ENCODE results near the gene PLEKHG4. TPM values are rescaled to one million over a fixed set of nuclear protein-coding genes. Genes with fewer than 3 reads are reported as not detected.

PLEKHG4 gene
- total RNA-seq, 1 experiment from 2014 or later, result 32.7 TPM

DNA sequence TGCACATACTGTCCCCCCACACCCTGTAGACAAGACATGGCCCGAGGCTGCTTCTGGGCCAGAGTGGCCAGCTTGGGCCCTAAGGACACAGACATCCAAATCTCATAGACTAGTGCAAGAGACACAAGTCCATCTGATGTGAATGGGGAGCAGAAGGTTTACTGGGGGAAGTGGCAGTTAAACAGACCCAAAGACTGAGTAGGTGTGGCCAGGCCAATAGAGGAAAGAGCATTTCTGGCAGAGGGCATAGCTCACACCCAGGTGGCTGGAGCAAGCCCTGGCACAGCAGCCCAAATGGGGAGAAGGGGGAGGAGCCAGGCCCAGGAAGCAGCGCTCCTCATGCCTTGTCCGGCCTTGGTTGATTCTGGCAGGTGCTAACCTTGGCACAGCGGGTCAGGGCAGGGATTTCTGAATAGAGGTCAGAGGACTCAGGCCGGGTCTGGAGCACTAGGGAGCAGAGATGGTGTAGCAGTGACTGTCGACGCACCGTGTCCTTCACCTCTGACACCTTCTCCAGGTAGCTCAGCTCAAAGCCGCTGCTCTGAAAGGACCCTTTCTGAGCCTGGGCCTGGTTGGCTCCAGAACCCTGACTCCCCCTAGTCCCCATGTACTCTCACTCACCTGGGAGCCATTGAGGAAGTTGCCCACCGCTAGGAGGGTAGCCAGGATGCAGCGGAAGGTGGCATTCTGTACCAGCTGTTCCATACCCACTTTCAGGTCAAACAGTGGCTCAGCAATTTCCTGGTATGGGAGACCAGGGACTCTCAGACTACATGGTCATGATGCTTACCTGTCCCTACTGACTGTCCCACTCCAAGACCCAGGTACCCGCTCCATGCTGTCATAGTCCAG is 48.3 kb upstream of the PLEKHG4 start:
- Mint-ChIP-seq H3K27ac (ENCODE audit: low read depth, unreplicated experiment) (no peak overlapping the region), H3K4me1 (ENCODE audit: insufficient read depth, unreplicated experiment) (peaks cover 17% of the 10 kb centered on the region), H3K36me3 (ENCODE audit: insufficient read depth, unreplicated experiment) (peaks cover 65% of the 10 kb centered on the region), H3K9me3 (ENCODE audit: unreplicated experiment) (no peaks in the 10 kb centered on the region), H3K27me3 (ENCODE audit: insufficient read depth, unreplicated experiment) (no peaks in the 10 kb centered on the region), H3K4me3 (ENCODE audit: unreplicated experiment) (no peak overlapping the region)
- CTCF ChIA-PET, result interaction anchor here (0.6 kb wide), 1 partner anchor 1054 kb away, joined by 3 read pairs; no protein-coding TSS in a partner anchor
- POLR2A ChIA-PET, result no interaction called here
- DNase-seq (ENCODE audit: unreplicated experiment), result no peak
- TF ChIP-seq CTCF (IDR thresholded peaks at IDR 0.05; ENCODE audit: unreplicated experiment), result no peak
- BruUV-seq (replicated peaks), result no TSS peak
- intact Hi-C loops (cut with micrococcal nuclease), result no loop called here

GRCh38 chr16:67233596-67233995 is 45.7 kb upstream of the PLEKHG4 start:
- peaks cover 10% of the 10 kb centered on the region for H3K4me1 Mint-ChIP-seq (ENCODE audit: insufficient read depth, unreplicated experiment)
- peaks cover 53% of the 10 kb centered on the region for H3K36me3 Mint-ChIP-seq (ENCODE audit: insufficient read depth, unreplicated experiment)
- POLR2A ChIA-PET, result interaction anchor here (0.6 to 1.5 kb wide), 5 partner anchors 10 to 40 kb away, joined by 3 read pairs; no protein-coding TSS in a partner anchor
- CTCF ChIA-PET, result interaction anchor here (1.1 to 1.4 kb wide), 4 partner anchors 13 to 52 kb away, joined by 3 to 7 read pairs (median 4); no protein-coding TSS in a partner anchor
- no peak for DNase-seq (ENCODE audit: unreplicated experiment)
- H3K9me3 Mint-ChIP-seq (ENCODE audit: unreplicated experiment), result no peaks in the 10 kb centered on the region
- intact Hi-C loops (cut with micrococcal nuclease), result no loop called here
- H3K27ac Mint-ChIP-seq (ENCODE audit: low read depth, unreplicated experiment), result no peak overlapping the region
- no peak overlapping the region for H3K4me3 Mint-ChIP-seq (ENCODE audit: unreplicated experiment)
- TF ChIP-seq CTCF (IDR thresholded peaks at IDR 0.05; ENCODE audit: unreplicated experiment), result no peak
- no TSS peak for BruUV-seq (replicated peaks)
- no peaks in the 10 kb centered on the region for H3K27me3 Mint-ChIP-seq (ENCODE audit: insufficient read depth, unreplicated experiment)

GRCh38 chr16:67234180-67234597 is 45.1 kb upstream of the PLEKHG4 start:
- Mint-ChIP-seq H3K27me3 (ENCODE audit: insufficient read depth, unreplicated experiment) (no peaks in the 10 kb centered on the region), H3K9me3 (ENCODE audit: unreplicated experiment) (no peaks in the 10 kb centered on the region), H3K27ac (ENCODE audit: low read depth, unreplicated experiment) (no peak overlapping the region), H3K36me3 (ENCODE audit: insufficient read depth, unreplicated experiment) (peaks cover 47% of the 10 kb centered on the region), H3K4me1 (ENCODE audit: insufficient read depth, unreplicated experiment) (peaks cover 10% of the 10 kb centered on the region), H3K4me3 (ENCODE audit: unreplicated experiment) (no peak overlapping the region)
- no peak for TF ChIP-seq CTCF (IDR thresholded peaks at IDR 0.05; ENCODE audit: unreplicated experiment)
- CTCF ChIA-PET, result interaction anchor here (1.1 to 1.2 kb wide), 2 partner anchors 26 to 32 kb away, joined by 3 read pairs; no protein-coding TSS in a partner anchor
- no TSS peak for BruUV-seq (replicated peaks)
- DNase-seq (ENCODE audit: unreplicated experiment), result no peak
- intact Hi-C loops (cut with micrococcal nuclease), result no loop called here
- POLR2A ChIA-PET, result interaction anchor here (1.1 to 1.6 kb wide), 2 partner anchors 12 to 22 kb away, joined by 3 to 9 read pairs; partner anchors contain the start of gene FHOD1

DNA sequence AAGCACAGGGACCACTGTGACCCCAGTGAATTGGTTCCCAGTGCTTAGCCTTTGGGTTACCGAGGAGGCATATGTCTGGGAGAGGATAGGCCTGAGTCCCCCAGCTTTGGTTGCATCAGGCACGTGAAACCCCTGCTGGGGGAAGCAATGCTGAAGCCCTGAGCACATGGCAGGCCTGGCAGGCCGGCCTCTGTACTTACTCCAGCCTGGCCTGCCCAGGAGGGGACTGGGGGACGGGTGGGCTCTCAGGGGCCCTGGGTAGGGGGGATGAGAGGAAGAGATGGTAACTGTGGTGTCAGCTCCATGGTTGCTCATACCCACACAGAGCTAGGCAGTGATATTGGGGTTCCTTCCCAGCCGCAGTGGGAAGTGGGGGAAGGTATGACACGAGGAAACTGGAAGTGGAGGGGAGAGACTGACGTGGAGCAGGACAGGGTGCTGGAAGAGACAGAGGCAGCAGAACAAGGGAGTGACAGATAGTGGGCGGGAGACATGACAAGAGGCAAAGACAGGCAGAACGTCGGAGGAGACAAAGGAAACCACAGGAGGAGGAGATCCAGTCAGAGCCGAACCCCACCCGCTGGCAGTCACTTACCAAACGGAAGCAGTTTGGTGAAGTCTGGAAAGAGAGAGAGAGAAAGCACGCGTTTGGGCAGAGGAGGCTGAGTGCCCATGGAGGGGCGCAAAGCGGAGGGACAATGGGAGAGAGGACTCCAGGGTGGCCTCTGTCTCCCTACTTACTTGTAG is 43.3 kb upstream of the PLEKHG4 start:
- no peaks in the 10 kb centered on the region for H3K27me3 Mint-ChIP-seq (ENCODE audit: insufficient read depth, unreplicated experiment)
- peaks cover 6% of the 10 kb centered on the region for H3K4me1 Mint-ChIP-seq (ENCODE audit: insufficient read depth, unreplicated experiment)
- ChIA-PET POLR2A (interaction anchor here (0.8 to 4.2 kb wide), 5 partner anchors 8 to 17 kb away, joined by 3 to 22 read pairs (median 4); partner anchors contain the start of genes FHOD1 and TMEM208), CTCF (interaction anchor here (0.6 to 1.4 kb wide), 2 partner anchors 9 to 51 kb away, joined by 4 read pairs; partner anchors contain the start of gene TMEM208)
- no peaks in the 10 kb centered on the region for H3K9me3 Mint-ChIP-seq (ENCODE audit: unreplicated experiment)
- H3K4me3 Mint-ChIP-seq (ENCODE audit: unreplicated experiment), result no peak overlapping the region
- BruUV-seq (replicated peaks), result no TSS peak
- intact Hi-C loops (cut with micrococcal nuclease), result no loop called here
- H3K27ac Mint-ChIP-seq (ENCODE audit: low read depth, unreplicated experiment), result peak overlapping the region; percentile 17
- DNase-seq (ENCODE audit: unreplicated experiment), result no peak
- peaks cover 42% of the 10 kb centered on the region for H3K36me3 Mint-ChIP-seq (ENCODE audit: insufficient read depth, unreplicated experiment)
- no peak for TF ChIP-seq CTCF (IDR thresholded peaks at IDR 0.05; ENCODE audit: unreplicated experiment)

Data from MCF 10A (cell line).